HG03025 (cell line): ENCODE data around the gene RGPD4.
"Not testable (repeated sequence)": the region's sequence is repeated elsewhere in the genome, so short reads cannot be mapped to it uniquely, and the experiment has no call there.

Experiments
- ATAC-seq: cut with Tn5 transposase; IDR thresholded peaks from one replicate; pipeline ENCODE4 v1.9.1; 2021; ENCODE audit warnings: mild to moderate bottlenecking, moderate library complexity; ENCODE audit not compliant: unreplicated experiment, low FRiP score

RGPD4 gene

GRCh38 chr2:107826749-107827148 is at the start of gene RGPD4:
TSS of gene RGPD4 (plus strand) at chr2:107826892. CDS start at chr2:107827014, 122 bp downstream.
- ATAC-seq: not testable (repeated sequence)

DNA sequence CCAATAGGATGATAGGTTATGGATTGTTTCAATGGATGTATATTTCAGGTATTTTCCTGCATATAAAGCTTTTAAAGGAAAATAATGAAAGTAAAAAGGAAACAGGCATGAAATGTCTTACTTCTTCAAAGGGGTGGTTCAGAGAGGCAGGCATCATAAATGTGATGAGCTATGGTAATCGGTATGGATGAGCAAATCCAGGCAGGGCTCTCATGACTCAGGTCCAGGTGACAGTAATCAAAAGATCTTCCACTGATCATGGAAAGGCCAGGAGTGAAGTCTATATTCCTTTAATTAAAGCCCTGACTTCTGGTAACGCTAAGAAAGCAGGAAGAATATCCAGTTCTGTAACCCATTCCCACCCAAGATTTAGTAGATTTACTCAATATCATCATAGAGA is 48.7 kb upstream of the RGPD4 start:
- ATAC-seq: no peak

DNA sequence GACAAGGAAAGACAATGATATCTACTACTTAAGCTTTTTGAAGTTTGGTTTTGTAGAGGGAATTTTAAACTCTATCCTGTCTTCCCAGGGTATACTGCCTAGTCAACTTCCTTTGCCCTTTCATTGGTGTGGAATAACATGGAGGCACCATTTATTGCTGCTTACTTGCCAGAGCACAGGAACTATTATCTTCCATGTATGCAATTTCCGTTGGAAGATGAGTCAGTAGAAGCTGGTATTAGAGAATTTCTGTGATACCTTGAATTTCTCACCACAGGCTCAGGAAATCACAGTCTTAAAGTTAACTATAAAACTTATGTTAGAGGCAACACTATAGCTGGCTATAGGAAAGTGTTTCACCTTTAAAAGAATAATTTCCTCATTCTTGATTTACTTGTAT is 40.9 kb upstream of the RGPD4 start:
- ATAC-seq: no peak

DNA sequence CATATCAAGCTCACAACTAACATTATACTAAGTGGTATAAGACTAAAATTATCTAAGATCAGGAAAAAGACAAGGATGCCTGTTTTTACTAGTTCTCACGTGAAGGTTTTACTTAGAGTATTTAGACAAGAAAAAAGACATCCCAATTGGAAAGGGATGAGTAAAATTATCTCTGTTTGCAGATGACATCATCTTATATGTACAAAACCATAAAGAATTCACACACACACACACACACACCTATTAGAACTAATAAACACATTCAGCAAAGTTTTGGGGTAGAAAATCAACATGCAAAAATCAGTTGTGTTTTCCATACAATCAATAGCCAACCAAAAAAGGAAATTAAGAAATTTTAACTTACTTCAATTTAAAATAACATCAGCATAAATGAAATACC is 35.9 kb upstream of the RGPD4 start:
- ATAC-seq: no peak

GRCh38 chr2:107801498-107801897 is 25.2 kb upstream of the RGPD4 start:
- no peak for ATAC-seq

DNA sequence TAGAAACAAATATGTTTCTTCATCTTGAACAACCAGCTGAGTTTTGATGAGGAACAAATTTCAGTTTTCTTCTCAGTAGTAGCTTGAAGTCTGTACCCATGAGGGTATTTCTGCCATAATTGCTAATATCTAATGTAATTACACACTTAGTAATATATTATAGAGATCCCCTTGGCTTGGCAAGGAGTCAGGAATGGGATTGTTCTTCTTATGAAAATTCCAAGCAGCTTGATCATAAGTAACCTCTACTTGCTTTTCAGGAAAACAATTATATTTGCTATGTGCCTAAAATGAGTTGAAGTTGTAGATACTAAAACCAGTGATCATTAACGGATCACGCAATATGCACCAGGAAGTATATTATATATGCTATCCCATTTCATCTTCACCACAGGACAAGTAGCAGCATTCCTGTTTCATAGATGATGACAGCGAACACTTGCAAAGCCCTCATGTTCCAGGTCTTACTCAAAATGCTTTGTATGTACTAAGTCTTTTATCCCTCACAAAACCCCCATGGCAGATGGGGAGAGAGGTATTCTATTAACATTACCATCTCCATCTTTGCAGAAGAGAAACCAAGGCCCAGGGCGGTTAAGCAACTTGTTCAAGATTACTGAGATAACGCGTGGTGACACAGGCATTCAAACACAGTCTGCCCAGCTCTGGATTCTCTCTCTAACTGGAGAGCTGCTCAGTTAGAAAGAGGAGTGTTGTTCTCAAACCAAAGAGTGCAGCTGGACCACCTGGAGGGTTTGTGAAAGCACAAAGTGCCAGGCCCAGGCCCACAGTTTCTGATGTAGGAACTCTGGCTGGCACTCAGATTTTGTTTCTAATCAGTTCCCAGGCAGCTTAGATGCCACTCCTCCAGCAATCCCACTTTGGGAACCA is 21.8 kb upstream of the RGPD4 start:
- ATAC-seq: no peak

DNA sequence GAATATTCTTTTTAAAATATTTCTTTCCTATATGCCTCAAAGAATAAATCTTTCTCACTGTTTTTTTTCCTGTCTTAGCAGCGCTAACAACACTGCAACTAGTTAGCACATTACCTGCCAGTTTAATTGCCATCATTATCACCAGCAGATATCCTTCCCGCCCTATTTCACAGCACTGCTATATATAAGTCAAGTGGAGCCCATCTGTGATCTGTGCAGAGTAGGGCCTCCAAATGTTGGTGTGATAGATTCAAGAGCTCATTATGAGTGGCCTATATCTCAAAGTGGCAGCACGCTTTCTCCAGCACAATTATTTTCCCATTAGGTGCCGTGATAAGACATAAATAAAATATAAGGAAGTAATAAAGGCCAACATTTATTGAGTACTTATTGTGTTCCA is 19.8 kb upstream of the RGPD4 start:
- ATAC-seq: no peak

DNA sequence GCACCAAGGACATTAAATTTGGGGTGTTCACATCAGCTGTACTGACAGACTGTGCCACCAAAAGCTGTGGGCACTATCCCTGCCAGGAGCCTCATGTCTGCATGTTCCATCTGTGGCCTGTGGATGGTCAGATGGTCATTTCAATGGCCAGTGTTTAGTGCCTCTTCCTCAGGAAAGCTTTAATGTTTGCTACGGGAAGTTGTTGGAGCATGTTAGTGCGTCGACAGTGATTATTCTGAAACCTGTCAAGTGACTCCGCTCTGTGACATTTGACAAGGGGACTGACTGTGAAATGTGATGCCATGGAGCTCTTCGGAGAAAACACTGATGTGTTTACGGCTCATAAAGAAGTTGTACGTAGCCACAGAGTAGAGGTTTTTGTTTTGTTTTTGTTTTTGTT is 18.7 kb upstream of the RGPD4 start:
- no peak for ATAC-seq

GRCh38 chr2:107808959-107809358 is 17.7 kb upstream of the RGPD4 start:
- ATAC-seq: no peak

DNA sequence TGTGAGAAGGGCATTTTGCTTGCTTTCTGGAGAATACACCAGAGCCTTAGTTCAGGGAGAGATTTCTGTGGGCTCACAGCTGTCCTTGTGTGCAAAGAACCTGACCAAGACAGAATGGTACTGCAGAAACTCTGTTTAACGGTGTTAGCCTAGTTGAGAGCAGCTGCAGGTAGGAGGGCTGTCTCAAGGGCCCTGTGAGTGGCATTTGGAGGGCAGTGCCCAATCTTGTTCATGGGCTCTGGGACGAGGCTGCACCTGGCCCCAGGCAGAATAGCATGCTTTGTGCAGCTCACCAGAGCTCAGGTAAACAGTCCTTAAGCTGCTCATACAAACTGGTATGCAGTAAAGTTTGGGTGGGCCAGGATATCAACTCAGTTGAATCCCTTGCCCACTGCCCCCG is 16.9 kb upstream of the RGPD4 start:
- no peak for ATAC-seq

- no peak for ATAC-seq
These were observed 16.0 kb upstream of the RGPD4 start for GRCh38 chr2:107810734-107811133.

- no peak for ATAC-seq
These were observed 15.3 kb upstream of the RGPD4 start for GRCh38 chr2:107811411-107811810.

GRCh38 chr2:107812006-107812405 is 14.7 kb upstream of the RGPD4 start:
- ATAC-seq: no peak

- ATAC-seq: no peak
These were observed 9.3 kb upstream of the RGPD4 start for GRCh38 chr2:107817378-107817777.

- ATAC-seq: no peak
These were observed 4.4 kb upstream of the RGPD4 start for GRCh38 chr2:107822302-107822701.

- no peak for ATAC-seq
These were observed 2.1 kb upstream of the RGPD4 start for GRCh38 chr2:107824451-107825205.

GRCh38 chr2:107825206-107825563 is 1.5 kb upstream of the RGPD4 start:
- no peak for ATAC-seq

GRCh38 chr2:107829514-107829913 is 2.8 kb downstream of the RGPD4 start:
- not testable (repeated sequence) for ATAC-seq

GRCh38 chr2:107833152-107833551 is 6.5 kb downstream of the RGPD4 start:
- not testable (repeated sequence) for ATAC-seq

GRCh38 chr2:107833618-107834017 is 6.9 kb downstream of the RGPD4 start:
- ATAC-seq: not testable (repeated sequence)

DNA sequence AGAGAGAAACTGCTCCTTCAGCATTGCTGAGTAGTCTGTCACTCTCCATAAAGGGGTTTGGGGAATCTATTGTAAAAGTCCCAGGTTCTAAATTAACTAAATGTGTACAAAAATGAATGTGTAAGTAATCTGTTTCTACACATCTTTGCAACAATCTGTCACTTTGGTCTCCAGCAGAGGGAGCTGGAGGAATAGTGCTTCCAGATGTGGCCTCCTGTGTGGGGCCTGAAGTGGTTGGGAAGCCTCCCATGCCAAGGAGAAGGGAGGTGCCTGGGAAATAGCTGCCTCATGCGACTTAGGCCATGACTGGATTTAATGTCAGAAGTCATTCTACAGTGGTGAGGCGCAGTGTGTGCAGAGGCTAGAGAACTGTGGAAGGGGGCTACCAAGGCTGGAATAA is 89.4 kb downstream of the RGPD4 start:
- not testable (repeated sequence) for ATAC-seq
